K562 (cell line): ENCODE results near the gene AIFM3. TPM values are rescaled to one million over a fixed set of nuclear protein-coding genes. Genes with fewer than 3 reads are reported as not detected.
A peak's percentile ranks its signal among the peaks of the same experiment; 100 is the strongest.

Source experiments
- DNMT1 ChIP-seq: fragments of 450-650 bp; IDR thresholded peaks from 2 replicates; pipeline ENCODE4 v1.6.1; 2016; ENCODE audit warnings: antibody characterized with exemption, mild to moderate bottlenecking
- GABPB1 ChIP-seq: sonication (generic); formaldehyde crosslinking; IDR thresholded peaks from 2 replicates; pipeline ENCODE4 v1.8.0; 2022; ENCODE audit warnings: mild to moderate bottlenecking, missing genetic modification reagents
- HBP1 ChIP-seq: fragments of 450-650 bp; formaldehyde crosslinking; IDR thresholded peaks from 2 replicates; pipeline ENCODE4 v1.4.0; 2022; ENCODE audit warnings: missing genetic modification characterization
- HDAC2 ChIP-seq: fragments of 450-650 bp; IDR thresholded peaks from 2 replicates; pipeline ENCODE4 v1.6.1; 2016; ENCODE audit warnings: mild to moderate bottlenecking
- HMG20B ChIP-seq: fragments of 250-450 bp; sonication (Bioruptor Pico); IDR thresholded peaks from 2 replicates; pipeline ENCODE4 v1.5.0; 2021; ENCODE audit warnings: mild to moderate bottlenecking
- KLF6 ChIP-seq: fragments of 250-450 bp; sonication (Bioruptor Pico); IDR thresholded peaks from 2 replicates; pipeline ENCODE4 v1.4.0; 2020; ENCODE audit warnings: mild to moderate bottlenecking, moderate library complexity, borderline replicate concordance
- MAZ ChIP-seq, 2 experiments: fragments of 450-650 bp in 1 of 2; sonication (generic) in 1 of 2; formaldehyde crosslinking; IDR thresholded peaks in 1 of 2; conservative IDR thresholded peaks in 1 of 2; 2 replicates each; pipeline versions ENCODE4 v1.4.0 to v1.5.0; 2020; ENCODE audit warnings: mild to moderate bottlenecking in 1 of 2, missing genetic modification reagents in 1 of 2
- NFE2L1 ChIP-seq: fragments of 450-650 bp; IDR thresholded peaks from 2 replicates; pipeline ENCODE4 v1.6.1; 2016; ENCODE audit warnings: missing genetic modification characterization, low read depth, mild to moderate bottlenecking, missing compliant biosample characterization, moderate library complexity, borderline replicate concordance
- NFXL1 ChIP-seq: fragments of 450-650 bp; formaldehyde crosslinking; IDR thresholded peaks from 2 replicates; pipeline ENCODE4 v1.4.0; 2021; ENCODE audit warnings: mild to moderate bottlenecking
- NONO ChIP-seq, 2 experiments: fragments of 200-400 bp in 1 of 2; fragments of 450-650 bp in 1 of 2; formaldehyde crosslinking in 1 of 2; IDR thresholded peaks; 2 replicates each; pipeline ENCODE4 v1.6.1; 2017; ENCODE audit warnings: low read depth in 2 of 2, mild to moderate bottlenecking in 2 of 2, moderate library complexity in 2 of 2, low read length in 1 of 2
- NR0B1 ChIP-seq: fragments of 450-650 bp; IDR thresholded peaks from one replicate; pipeline ENCODE4 v1.6.1; 2018; ENCODE audit warnings: mild to moderate bottlenecking, moderate library complexity; ENCODE audit not compliant: partially characterized antibody
- POLR2H ChIP-seq: IDR thresholded peaks from 2 replicates; pipeline ENCODE4 v1.6.1; 2016; ENCODE audit warnings: missing genetic modification characterization, low read depth, mild to moderate bottlenecking, control low read depth, missing compliant biosample characterization, moderate library complexity
- PTBP1 ChIP-seq: fragments of 200-400 bp; formaldehyde crosslinking; IDR thresholded peaks from 2 replicates; pipeline ENCODE4 v1.6.1; 2017; ENCODE audit warnings: low read depth, low read length
- PURB ChIP-seq: sonication (generic); formaldehyde crosslinking; IDR thresholded peaks from 2 replicates; pipeline ENCODE4 v1.9.0; 2021; ENCODE audit warnings: low read depth, mild to moderate bottlenecking, missing genetic modification reagents
- RERE ChIP-seq: sonication (generic); formaldehyde crosslinking; IDR thresholded peaks from 2 replicates; pipeline ENCODE4 v1.8.0; 2023; ENCODE audit warnings: missing genetic modification reagents, mild to moderate bottlenecking, borderline replicate concordance
- ZFP1 ChIP-seq: fragments of 450-650 bp; formaldehyde crosslinking; IDR thresholded peaks from 2 replicates; pipeline ENCODE4 v1.4.0; 2020; ENCODE audit warnings: mild to moderate bottlenecking, mixed read lengths
- ZFP36 ChIP-seq: fragments of 150-350 bp; IDR thresholded peaks from 2 replicates; pipeline ENCODE4 v1.6.1; 2018; ENCODE audit warnings: low read length, low read depth; ENCODE audit not compliant: partially characterized antibody
- ZNF175 ChIP-seq: fragments of 200-800 bp; sonication (Bioruptor generic); IDR thresholded peaks from 2 replicates; pipeline ENCODE4 v1.6.1; 2016; ENCODE audit warnings: low read depth, mild to moderate bottlenecking, missing genetic modification characterization, missing compliant biosample characterization
- ZNF76 ChIP-seq: fragments of 250-450 bp; sonication (Bioruptor Pico); IDR thresholded peaks from 2 replicates; pipeline ENCODE4 v1.4.0; 2020; ENCODE audit warnings: mild to moderate bottlenecking, moderate library complexity, borderline replicate concordance
- polyA plus RNA-seq, 8 experiments: library from polyadenylated mRNA; depleted of rRNA in 4 of 8; stranded (reverse) in 5 of 8; unstranded in 3 of 8; fragments of >200 nt; fragmentation: Nextera tagmentation in 2 of 8; fragmentation: Illumina TruSeq in 1 of 8; extraction: Ambion mirVana in 2 of 8; extraction: Trizol in 1 of 8; gene quantifications; 2 replicates each; pipeline versions ENCODE4 v1.2.1 to v1.2.3, GENCODE V29; 2011 to 2014; ENCODE audit warnings: inconsistent platforms in 1 of 8, missing spikeins in 1 of 8
- total RNA-seq, 7 experiments: library from RNA; depleted of rRNA in 6 of 7; stranded (reverse); fragments of >200 nt in 6 of 7; fragmentation: Illumina TruSeq in 2 of 7; extraction: Trizol in 2 of 7; gene quantifications; 2 replicates each; pipeline versions ENCODE4 v1.2.1 to v1.2.3, GENCODE V29; 2011 to 2021; ENCODE audit warnings: low replicate concordance in 1 of 7

AIFM3 gene
- total and polyA plus RNA-seq, 9 of the 15 experiments (the other 6 are each of a cell fraction or from before 2014, with no cell fraction given) = 0.03 to 0.20 (median 0.07) TPM; not detected in 1

- TF ChIP-seq RERE (CRISPR knock-in tag) (no peak), ZFP1 (CRISPR knock-in tag) (no peak), NONO (IDR thresholded peaks at IDR 0.05; ENCODE audit: low read depth in 2 of 2, low read length in 1 of 2) (no peak), POLR2H (no peak), PURB (CRISPR knock-in tag) (no peak), ZNF175 (CRISPR knock-in tag) (no peak), HDAC2 (no peak), GABPB1 (CRISPR knock-in tag) (no peak), DNMT1 (no peak), ZFP36 (no peak), MAZ (CRISPR knock-in tag; conservative IDR thresholded peaks at IDR 0.05 in 1 of 2, IDR thresholded peaks at IDR 0.05 in 1 of 2) (peak in 1 of 2 experiments; percentile 99; a peak in 2 of 4 replicates), HMG20B (CRISPR knock-in tag) (no peak), ZNF76 (CRISPR knock-in tag) (no peak; the same call in 1 of the 2 replicates), HBP1 (CRISPR knock-in tag) (peak; percentile 93), NFE2L1 (tag) (no peak), PTBP1 (0 out of 2 replicates have a peak, but pooled peaks have one; percentile 19), NR0B1 (no peak), NFXL1 (CRISPR knock-in tag) (no peak), KLF6 (CRISPR knock-in tag) (peak; percentile 91; the same call in 1 of the 2 replicates)
These were observed 47.8 kb downstream of the AIFM3 start, which contains the start of gene P2RX6 (continued) for GRCh38 chr22:21014726-21015465.
